ENCODE results near the gene AUTS2.

Gene AUTS2

DNA sequence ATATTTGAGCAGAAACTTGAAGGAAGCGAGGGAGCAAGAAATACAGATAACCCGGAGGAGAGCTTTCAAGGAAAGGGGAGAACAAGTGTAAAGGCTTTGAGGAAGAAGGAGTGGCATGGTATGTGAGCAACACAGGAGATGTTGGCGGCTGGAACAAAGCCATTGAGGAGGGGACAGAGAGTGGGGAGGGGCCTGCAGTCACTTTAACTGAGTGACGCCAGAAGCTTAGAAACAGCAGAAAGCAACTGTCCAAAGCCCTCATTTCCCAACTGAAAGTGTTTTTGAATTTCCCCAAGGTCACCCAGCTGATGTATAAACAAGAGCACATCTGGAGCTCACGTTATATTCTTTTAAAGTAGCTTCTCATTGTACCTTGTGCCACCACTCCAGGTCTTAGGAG lies 19.1 kb downstream of the AUTS2 start:
- peaks cover 28% of the 10 kb centered on the region for H3K27me3 ChIP-seq (ENCODE audit: insufficient read depth, insufficient read length)
- TF ChIP-seq SUZ12 (IDR thresholded peaks at IDR 0.05; ENCODE audit: extremely low read depth, insufficient read depth, insufficient read length) (no peak), YY1 (IDR thresholded peaks at IDR 0.05; ENCODE audit: insufficient read depth, insufficient read length) (no peak), ZNF274 (IDR thresholded peaks at IDR 0.05; ENCODE audit: low read depth, low read length) (no peak)
- no peak for DNase-seq (ENCODE audit: low read depth, low spot score)
- no peak overlapping the region for H3K9ac ChIP-seq (ENCODE audit: insufficient read length, low read depth)
- H3K9me3 ChIP-seq (ENCODE audit: insufficient read depth, low read length) = no peaks in the 10 kb centered on the region
- H3K4me1 ChIP-seq (ENCODE audit: insufficient read depth, insufficient read length) = peaks cover 4% of the 10 kb centered on the region
- H3K36me3 ChIP-seq (ENCODE audit: insufficient read depth, insufficient read length, low read length) = no peaks in the 10 kb centered on the region
- no peak overlapping the region for H3K4me3 ChIP-seq (ENCODE audit: insufficient read length, low read depth)

DNA sequence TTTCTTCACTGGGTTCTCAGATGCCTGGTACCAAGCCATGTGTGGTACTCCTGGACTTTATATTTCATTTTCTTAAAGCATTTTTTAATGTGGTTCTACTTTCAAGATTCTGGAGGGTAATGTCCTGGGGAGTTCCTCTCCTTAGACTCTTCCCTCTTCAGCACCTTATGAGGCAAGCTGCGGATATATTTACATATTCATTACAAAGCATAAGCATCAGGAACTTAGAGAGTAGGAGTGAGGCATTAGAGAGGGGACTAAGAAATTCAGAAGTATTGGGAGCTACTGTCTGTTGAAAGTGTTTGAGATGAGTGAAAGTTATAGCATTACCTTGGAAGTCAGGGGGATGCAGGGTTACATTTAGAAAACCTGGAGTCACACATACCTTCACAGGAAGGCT lies 20.8 kb downstream of the AUTS2 start:
- H3K4me1 ChIP-seq (ENCODE audit: insufficient read depth, insufficient read length) = peaks cover 6% of the 10 kb centered on the region
- no peaks in the 10 kb centered on the region for H3K9me3 ChIP-seq (ENCODE audit: insufficient read depth, low read length)
- TF ChIP-seq YY1 (IDR thresholded peaks at IDR 0.05; ENCODE audit: insufficient read depth, insufficient read length) = no peak
- TF ChIP-seq SUZ12 (IDR thresholded peaks at IDR 0.05; ENCODE audit: extremely low read depth, insufficient read depth, insufficient read length) = no peak
- TF ChIP-seq ZNF274 (IDR thresholded peaks at IDR 0.05; ENCODE audit: low read depth, low read length) = no peak
- no peak overlapping the region for H3K4me3 ChIP-seq (ENCODE audit: insufficient read length, low read depth)
- H3K36me3 ChIP-seq (ENCODE audit: insufficient read depth, insufficient read length, low read length) = no peaks in the 10 kb centered on the region
- no peak overlapping the region for H3K9ac ChIP-seq (ENCODE audit: insufficient read length, low read depth)
- no peak for DNase-seq (ENCODE audit: low read depth, low spot score)
- peaks cover 28% of the 10 kb centered on the region for H3K27me3 ChIP-seq (ENCODE audit: insufficient read depth, insufficient read length)

DNA sequence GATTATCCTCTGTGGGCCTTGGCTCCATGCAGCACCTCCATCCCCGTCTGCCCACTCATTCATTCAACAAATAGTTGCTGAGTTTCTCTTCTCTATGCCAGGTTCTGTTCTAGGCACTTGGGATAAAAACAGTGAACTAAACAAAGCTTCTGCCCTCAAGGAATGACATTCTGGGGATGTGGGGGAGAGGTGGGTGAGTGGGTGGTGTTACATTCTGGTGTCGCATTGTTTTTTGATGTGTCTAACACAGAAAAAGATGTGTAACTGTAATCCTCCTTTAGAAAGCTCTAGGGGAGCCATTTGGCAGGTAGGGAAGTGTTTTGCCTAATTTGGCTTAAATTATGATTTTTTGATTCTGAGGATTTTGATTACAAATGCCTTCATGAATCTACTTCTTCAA lies 21.4 kb downstream of the AUTS2 start:
- Histone ChIP-seq H3K36me3 (ENCODE audit: insufficient read depth, insufficient read length, low read length) (no peaks in the 10 kb centered on the region), H3K9ac (ENCODE audit: insufficient read length, low read depth) (no peak overlapping the region), H3K9me3 (ENCODE audit: insufficient read depth, low read length) (no peaks in the 10 kb centered on the region), H3K4me1 (ENCODE audit: insufficient read depth, insufficient read length) (peaks cover 6% of the 10 kb centered on the region), H3K4me3 (ENCODE audit: insufficient read length, low read depth) (no peak overlapping the region), H3K27me3 (ENCODE audit: insufficient read depth, insufficient read length) (peaks cover 28% of the 10 kb centered on the region)
- no peak for TF ChIP-seq SUZ12 (IDR thresholded peaks at IDR 0.05; ENCODE audit: extremely low read depth, insufficient read depth, insufficient read length)
- TF ChIP-seq ZNF274 (IDR thresholded peaks at IDR 0.05; ENCODE audit: low read depth, low read length) = no peak
- TF ChIP-seq YY1 (IDR thresholded peaks at IDR 0.05; ENCODE audit: insufficient read depth, insufficient read length) = no peak
- DNase-seq (ENCODE audit: low read depth, low spot score) = no peak

- Histone ChIP-seq H3K9me3 (ENCODE audit: insufficient read depth, low read length) (no peaks in the 10 kb centered on the region), H3K4me3 (ENCODE audit: insufficient read length, low read depth) (no peak overlapping the region), H3K9ac (ENCODE audit: insufficient read length, low read depth) (no peak overlapping the region), H3K27me3 (ENCODE audit: insufficient read depth, insufficient read length) (peaks cover 28% of the 10 kb centered on the region), H3K36me3 (ENCODE audit: insufficient read depth, insufficient read length, low read length) (no peaks in the 10 kb centered on the region), H3K4me1 (ENCODE audit: insufficient read depth, insufficient read length) (peaks cover 6% of the 10 kb centered on the region)
- TF ChIP-seq YY1 (IDR thresholded peaks at IDR 0.05; ENCODE audit: insufficient read depth, insufficient read length) = no peak
- no peak for TF ChIP-seq ZNF274 (IDR thresholded peaks at IDR 0.05; ENCODE audit: low read depth, low read length)
- no peak for TF ChIP-seq SUZ12 (IDR thresholded peaks at IDR 0.05; ENCODE audit: extremely low read depth, insufficient read depth, insufficient read length)
- DNase-seq (ENCODE audit: low read depth, low spot score) = no peak
Observed at GRCh38 chr7:69620063-69620462, 21.8 kb downstream of the AUTS2 start.

DNA sequence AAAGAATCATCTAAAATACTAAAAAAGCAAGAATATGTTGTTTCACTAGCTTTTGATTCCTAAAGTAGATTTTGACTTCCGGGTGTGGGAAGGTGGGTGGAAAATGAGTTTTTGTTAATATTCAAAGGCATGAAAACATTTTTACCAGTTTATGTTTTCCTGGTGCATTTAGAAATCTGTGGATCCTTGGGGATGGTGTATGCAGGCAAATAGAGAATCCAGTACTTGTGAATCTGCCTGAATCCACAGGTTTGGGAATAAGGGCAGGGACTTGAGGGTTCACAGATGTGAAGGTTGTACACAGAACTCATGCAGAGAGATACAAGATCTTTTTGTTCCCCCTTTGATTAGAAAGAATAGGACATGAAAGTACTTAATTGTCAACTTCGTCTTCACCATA lies 22.4 kb downstream of the AUTS2 start:
- Histone ChIP-seq H3K9ac (ENCODE audit: insufficient read length, low read depth) (no peak overlapping the region), H3K36me3 (ENCODE audit: insufficient read depth, insufficient read length, low read length) (no peaks in the 10 kb centered on the region), H3K4me3 (ENCODE audit: insufficient read length, low read depth) (no peak overlapping the region), H3K27me3 (ENCODE audit: insufficient read depth, insufficient read length) (peaks cover 26% of the 10 kb centered on the region), H3K9me3 (ENCODE audit: insufficient read depth, low read length) (no peaks in the 10 kb centered on the region), H3K4me1 (ENCODE audit: insufficient read depth, insufficient read length) (peaks cover 6% of the 10 kb centered on the region)
- no peak for DNase-seq (ENCODE audit: low read depth, low spot score)
- no peak for TF ChIP-seq SUZ12 (IDR thresholded peaks at IDR 0.05; ENCODE audit: extremely low read depth, insufficient read depth, insufficient read length)
- no peak for TF ChIP-seq YY1 (IDR thresholded peaks at IDR 0.05; ENCODE audit: insufficient read depth, insufficient read length)
- no peak for TF ChIP-seq ZNF274 (IDR thresholded peaks at IDR 0.05; ENCODE audit: low read depth, low read length)

GRCh38 chr7:69622014-69622835 lies 23.9 kb downstream of the AUTS2 start:
- peaks cover 6% of the 10 kb centered on the region for H3K4me1 ChIP-seq (ENCODE audit: insufficient read depth, insufficient read length)
- no peaks in the 10 kb centered on the region for H3K36me3 ChIP-seq (ENCODE audit: insufficient read depth, insufficient read length, low read length)
- no peak overlapping the region for H3K4me3 ChIP-seq (ENCODE audit: insufficient read length, low read depth)
- peaks cover 22% of the 10 kb centered on the region for H3K27me3 ChIP-seq (ENCODE audit: insufficient read depth, insufficient read length)
- TF ChIP-seq ZNF274 (IDR thresholded peaks at IDR 0.05; ENCODE audit: low read depth, low read length) = no peak
- no peak for TF ChIP-seq YY1 (IDR thresholded peaks at IDR 0.05; ENCODE audit: insufficient read depth, insufficient read length)
- no peak for TF ChIP-seq SUZ12 (IDR thresholded peaks at IDR 0.05; ENCODE audit: extremely low read depth, insufficient read depth, insufficient read length)
- no peak overlapping the region for H3K9ac ChIP-seq (ENCODE audit: insufficient read length, low read depth)
- H3K9me3 ChIP-seq (ENCODE audit: insufficient read depth, low read length) = no peaks in the 10 kb centered on the region
- no peak for DNase-seq (ENCODE audit: low read depth, low spot score)

GRCh38 chr7:69622960-69623359 lies 24.7 kb downstream of the AUTS2 start:
- TF ChIP-seq SUZ12 (IDR thresholded peaks at IDR 0.05; ENCODE audit: extremely low read depth, insufficient read depth, insufficient read length) (no peak), ZNF274 (IDR thresholded peaks at IDR 0.05; ENCODE audit: low read depth, low read length) (no peak), YY1 (IDR thresholded peaks at IDR 0.05; ENCODE audit: insufficient read depth, insufficient read length) (no peak)
- H3K9ac ChIP-seq (ENCODE audit: insufficient read length, low read depth) = no peak overlapping the region
- no peak for DNase-seq (ENCODE audit: low read depth, low spot score)
- H3K4me1 ChIP-seq (ENCODE audit: insufficient read depth, insufficient read length) = peaks cover 2% of the 10 kb centered on the region
- H3K4me3 ChIP-seq (ENCODE audit: insufficient read length, low read depth) = no peak overlapping the region
- H3K36me3 ChIP-seq (ENCODE audit: insufficient read depth, insufficient read length, low read length) = no peaks in the 10 kb centered on the region
- peaks cover 22% of the 10 kb centered on the region for H3K27me3 ChIP-seq (ENCODE audit: insufficient read depth, insufficient read length)
- no peaks in the 10 kb centered on the region for H3K9me3 ChIP-seq (ENCODE audit: insufficient read depth, low read length)
